ENCODE data around the gene ABHD14A.
A peak's percentile ranks its signal among the peaks of the same experiment; 100 is the strongest.

- TF ChIP-seq, protein P1, sequence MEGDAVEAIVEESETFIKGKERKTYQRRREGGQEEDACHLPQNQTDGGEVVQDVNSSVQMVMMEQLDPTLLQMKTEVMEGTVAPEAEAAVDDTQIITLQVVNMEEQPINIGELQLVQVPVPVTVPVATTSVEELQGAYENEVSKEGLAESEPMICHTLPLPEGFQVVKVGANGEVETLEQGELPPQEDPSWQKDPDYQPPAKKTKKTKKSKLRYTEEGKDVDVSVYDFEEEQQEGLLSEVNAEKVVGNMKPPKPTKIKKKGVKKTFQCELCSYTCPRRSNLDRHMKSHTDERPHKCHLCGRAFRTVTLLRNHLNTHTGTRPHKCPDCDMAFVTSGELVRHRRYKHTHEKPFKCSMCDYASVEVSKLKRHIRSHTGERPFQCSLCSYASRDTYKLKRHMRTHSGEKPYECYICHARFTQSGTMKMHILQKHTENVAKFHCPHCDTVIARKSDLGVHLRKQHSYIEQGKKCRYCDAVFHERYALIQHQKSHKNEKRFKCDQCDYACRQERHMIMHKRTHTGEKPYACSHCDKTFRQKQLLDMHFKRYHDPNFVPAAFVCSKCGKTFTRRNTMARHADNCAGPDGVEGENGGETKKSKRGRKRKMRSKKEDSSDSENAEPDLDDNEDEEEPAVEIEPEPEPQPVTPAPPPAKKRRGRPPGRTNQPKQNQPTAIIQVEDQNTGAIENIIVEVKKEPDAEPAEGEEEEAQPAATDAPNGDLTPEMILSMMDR (IDR thresholded peaks at IDR 0.05) = peak in 1 of 2 donors; percentile 20
- no peak for TF ChIP-seq POLR2A (IDR thresholded peaks at IDR 0.05)
- TF ChIP-seq POLR2AphosphoS5 (IDR thresholded peaks at IDR 0.05) = no peak
Observed at GRCh38 chr3:51982352-51982837, 7.5 kb downstream of the ABHD14A start.
